HTERT RPE-1 (cell line): ENCODE data around the gene BCCIP.

Experiments used
- in situ Hi-C: fragments of 300-500 bp; cut with MboI; formaldehyde crosslinking; loops from 4 replicates; pipeline ENCODE4 v1.14.3; 2020; ENCODE audit warnings: low sequenced_read_pairs

Gene BCCIP

GRCh38 chr10:125883211-125883610, 59.9 kb downstream of the BCCIP start:
- in situ Hi-C loops: no loop called here
